ENCODE results near the gene LTB4R2.
"Not testable (repeated sequence)": the region's sequence is repeated elsewhere in the genome, so short reads cannot be mapped to it uniquely, and the experiment has no call there.

Gene LTB4R2

GRCh38 chr14:24354482-24354825, 44.5 kb downstream of the LTB4R2 start:
- H3K4me3 ChIP-seq, result not testable (repeated sequence)
- H3K27ac ChIP-seq, result peak overlapping the region in 15 of 21 experiments; percentile 18 to 64 (median 42)

- no peak overlapping the region for H3K4me3 ChIP-seq
- peak overlapping the region in 4 of 21 experiments; percentile 29 to 62 (median 55) for H3K27ac ChIP-seq
Measured at GRCh38 chr14:24355009-24355408, 45.1 kb downstream of the LTB4R2 start.

GRCh38 chr14:24356208-24356607, 46.3 kb downstream of the LTB4R2 start:
- no peak overlapping the region for H3K4me3 ChIP-seq
- H3K27ac ChIP-seq, result no peak overlapping the region

- H3K27ac ChIP-seq, result no peak overlapping the region
Measured at GRCh38 chr14:24360281-24360680, 50.3 kb downstream of the LTB4R2 start.

GRCh38 chr14:24361326-24361725, 51.4 kb downstream of the LTB4R2 start:
- no peak overlapping the region for H3K4me3 ChIP-seq
- no peak overlapping the region for H3K27ac ChIP-seq

More at GRCh38 chr14:24360281-24360680, 50.3 kb downstream of the LTB4R2 start:
- H3K4me3 ChIP-seq, result no peak overlapping the region

All from skin epidermis (tissue), 12 donors.